A673 (cell line): ENCODE measurements around the gene SPATA6L. TPM values are rescaled to one million over a fixed set of nuclear protein-coding genes. Genes with fewer than 3 reads are reported as not detected.

Experiments used
- BruUV-seq: library from RNA; stranded (reverse); fragments of 400-500 nt; replicated peaks from 2 replicates; lab custom pipeline; 2021; lab: Mats Ljungman, UMichigan
- CTCF ChIA-PET: fragments of 300-600 bp; sonication (Branson Sonifier 250); formaldehyde crosslinking; loops from one replicate; lab custom pipeline; 2022; ENCODE audit warnings: antibody characterized with exemption; lab: Charles Lee
- POLR2A ChIA-PET: fragments of 300-600 bp; sonication (Branson Sonifier 250); formaldehyde crosslinking; loops from one replicate; lab custom pipeline; 2022; ENCODE audit warnings: antibody characterized with exemption; ENCODE audit not compliant: low non-redundant PET; lab: Charles Lee
- DNase-seq: peaks from one replicate; pipeline ENCODE4 v3.0.0-alpha.2; 2015; ENCODE audit warnings: low spot score
- H3K27ac ChIP-seq: fragments of 200-600 bp; sonication (generic); 2 replicates; pipeline ENCODE4 v1.5.1; 2016; ENCODE audit warnings: mixed run types, low read depth, mild to moderate bottlenecking, mixed read lengths, antibody characterized with exemption, low read length; ENCODE audit not compliant: poor library complexity, severe bottlenecking
- H3K27me3 ChIP-seq: fragments of 200-600 bp; sonication (generic); replicated peaks from 2 replicates; pipeline ENCODE4 v1.6.1; 2017; ENCODE audit warnings: mixed run types, low read depth, mild to moderate bottlenecking, mixed read lengths, antibody characterized with exemption, low read length; ENCODE audit not compliant: insufficient read depth, poor library complexity
- H3K36me3 ChIP-seq: fragments of 200-600 bp; sonication (generic); 2 replicates; pipeline ENCODE4 v1.6.1; 2016; ENCODE audit warnings: mixed run types, mild to moderate bottlenecking, mixed read lengths, antibody characterized with exemption, low read length; ENCODE audit not compliant: insufficient read depth, poor library complexity, severe bottlenecking
- H3K4me1 ChIP-seq: fragments of 200-600 bp; sonication (generic); 2 replicates; pipeline ENCODE4 v1.6.1; 2017; ENCODE audit warnings: mixed run types, mild to moderate bottlenecking, mixed read lengths, antibody characterized with exemption, low read length; ENCODE audit not compliant: insufficient read depth, poor library complexity, severe bottlenecking
- H3K4me3 ChIP-seq: fragments of 200-600 bp; sonication (generic); 2 replicates; pipeline ENCODE4 v1.5.1; 2016; ENCODE audit warnings: low read depth, mixed run types, mild to moderate bottlenecking, mixed read lengths, low read length; ENCODE audit not compliant: poor library complexity, severe bottlenecking
- H3K9me3 ChIP-seq: fragments of 200-600 bp; sonication (generic); 2 replicates; pipeline ENCODE4 v1.6.1; 2016; ENCODE audit warnings: mixed run types, low read depth, mild to moderate bottlenecking, mixed read lengths, antibody characterized with exemption, low read length; ENCODE audit not compliant: poor library complexity, severe bottlenecking
- EZH2 ChIP-seq: fragments of 200-600 bp; sonication (generic); IDR thresholded peaks from 2 replicates; pipeline ENCODE4 v1.6.1; 2017; ENCODE audit warnings: borderline replicate concordance, low read depth, mild to moderate bottlenecking, mixed read lengths, antibody characterized with exemption, low read length; ENCODE audit not compliant: poor library complexity, severe bottlenecking
- intact Hi-C: fragments of 100-400 bp; cut with micrococcal nuclease; formaldehyde crosslinking; loops from one replicate; pipeline ENCODE4 v1.10.0; 2022; ENCODE audit not compliant: unreplicated experiment
- total RNA-seq: library from RNA; stranded (reverse); gene quantifications from 2 replicates; pipeline ENCODE4 v1.2.3, GENCODE V29; 2021
- TF ChIP-seq, protein P1 (sequence below): fragments of 300-800, 200-600 bp; sonication (generic); conservative IDR thresholded peaks from 2 replicates; pipeline ENCODE4 v1.5.1; 2017; ENCODE audit warnings: low read depth, mild to moderate bottlenecking, antibody characterized with exemption, low read length, moderate library complexity, mixed read lengths

The SPATA6L gene
- total RNA-seq, 1 experiment from 2014 or later, result 21.2 TPM

DNA sequence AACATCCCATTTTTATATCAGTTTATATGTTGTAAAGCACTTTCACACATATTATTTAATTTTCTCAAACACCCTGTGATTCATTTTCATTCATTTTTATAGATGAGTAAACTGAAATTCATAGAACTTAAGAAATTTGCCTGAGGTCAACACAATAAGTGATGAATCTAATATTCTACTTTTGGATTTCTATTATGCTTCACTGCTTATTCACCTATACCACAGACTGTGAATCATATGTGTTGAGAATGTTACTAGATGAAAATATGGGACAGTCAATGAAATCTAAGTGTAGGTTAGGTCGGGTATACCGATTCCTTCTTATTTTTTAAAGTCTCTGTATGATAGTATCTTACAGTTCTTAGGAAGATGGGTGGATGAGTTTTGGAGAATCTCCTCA is 37.8 kb upstream of the SPATA6L start:
- H3K27ac ChIP-seq, result no peak overlapping the region
- intact Hi-C loops, result no loop called here
- DNase-seq, result no peak
- H3K4me1 ChIP-seq, result peaks cover 22% of the 10 kb centered on the region
- POLR2A ChIA-PET, result no interaction called here
- H3K9me3 ChIP-seq, result no peaks in the 10 kb centered on the region
- TF ChIP-seq EZH2, result no peak
- TF ChIP-seq, protein P1, sequence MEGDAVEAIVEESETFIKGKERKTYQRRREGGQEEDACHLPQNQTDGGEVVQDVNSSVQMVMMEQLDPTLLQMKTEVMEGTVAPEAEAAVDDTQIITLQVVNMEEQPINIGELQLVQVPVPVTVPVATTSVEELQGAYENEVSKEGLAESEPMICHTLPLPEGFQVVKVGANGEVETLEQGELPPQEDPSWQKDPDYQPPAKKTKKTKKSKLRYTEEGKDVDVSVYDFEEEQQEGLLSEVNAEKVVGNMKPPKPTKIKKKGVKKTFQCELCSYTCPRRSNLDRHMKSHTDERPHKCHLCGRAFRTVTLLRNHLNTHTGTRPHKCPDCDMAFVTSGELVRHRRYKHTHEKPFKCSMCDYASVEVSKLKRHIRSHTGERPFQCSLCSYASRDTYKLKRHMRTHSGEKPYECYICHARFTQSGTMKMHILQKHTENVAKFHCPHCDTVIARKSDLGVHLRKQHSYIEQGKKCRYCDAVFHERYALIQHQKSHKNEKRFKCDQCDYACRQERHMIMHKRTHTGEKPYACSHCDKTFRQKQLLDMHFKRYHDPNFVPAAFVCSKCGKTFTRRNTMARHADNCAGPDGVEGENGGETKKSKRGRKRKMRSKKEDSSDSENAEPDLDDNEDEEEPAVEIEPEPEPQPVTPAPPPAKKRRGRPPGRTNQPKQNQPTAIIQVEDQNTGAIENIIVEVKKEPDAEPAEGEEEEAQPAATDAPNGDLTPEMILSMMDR, result no peak
- H3K36me3 ChIP-seq, result peaks cover 77% of the 10 kb centered on the region
- BruUV-seq, result no TSS peak
- CTCF ChIA-PET, result no interaction called here
- H3K4me3 ChIP-seq, result no peak overlapping the region
- H3K27me3 ChIP-seq, result no peaks in the 10 kb centered on the region

DNA sequence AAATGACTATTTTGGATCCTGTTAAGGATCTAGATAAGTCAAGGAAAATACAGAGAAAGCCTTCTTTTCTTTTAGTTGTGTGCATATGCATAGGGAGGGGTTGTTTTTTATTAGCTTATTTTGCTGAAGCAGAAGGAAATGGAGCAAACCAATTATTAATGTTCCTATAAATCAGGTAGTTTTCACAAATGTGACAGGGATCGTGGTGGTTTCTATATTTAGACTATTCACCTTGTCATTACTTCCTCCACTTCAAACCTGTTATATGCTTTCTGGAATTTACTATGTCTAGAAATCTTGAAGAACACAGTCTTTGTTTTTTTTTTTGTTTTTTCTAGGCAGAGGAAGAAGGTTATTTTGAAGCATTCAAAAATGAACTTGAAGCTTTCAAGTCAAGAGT is 35.2 kb upstream of the SPATA6L start:
- intact Hi-C loops, result no loop called here
- TF ChIP-seq EZH2, result no peak
- TF ChIP-seq, protein P1, result no peak
- ChIA-PET CTCF (no interaction called here), POLR2A (no interaction called here)
- H3K36me3 ChIP-seq, result peaks cover 88% of the 10 kb centered on the region
- peaks cover 10% of the 10 kb centered on the region for H3K4me1 ChIP-seq
- no peaks in the 10 kb centered on the region for H3K9me3 ChIP-seq
- no peak overlapping the region for H3K27ac ChIP-seq
- BruUV-seq, result no TSS peak
- no peaks in the 10 kb centered on the region for H3K27me3 ChIP-seq
- no peak for DNase-seq
- no peak overlapping the region for H3K4me3 ChIP-seq

DNA sequence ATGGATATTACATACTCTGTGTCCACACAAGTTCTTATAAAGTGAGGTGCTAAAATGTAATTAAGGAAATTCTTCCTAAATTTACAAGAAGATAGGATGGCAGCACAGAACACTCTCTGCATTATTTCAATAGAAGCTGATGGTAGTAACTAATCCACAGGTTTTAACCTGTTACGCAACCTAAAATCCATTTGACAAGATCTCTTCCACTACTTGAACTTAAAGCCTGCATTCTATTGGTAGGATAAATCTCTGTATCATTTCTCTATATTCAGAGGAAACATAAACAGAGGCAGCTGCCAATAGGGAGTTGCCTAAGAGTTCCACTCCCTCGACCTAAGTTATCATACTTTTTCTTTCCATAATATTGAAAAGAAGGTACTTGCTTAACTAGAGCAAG is 34.7 kb upstream of the SPATA6L start:
- no peak for TF ChIP-seq EZH2
- TF ChIP-seq, protein P1, result no peak
- no TSS peak for BruUV-seq
- ChIA-PET CTCF (no interaction called here), POLR2A (no interaction called here)
- no peaks in the 10 kb centered on the region for H3K9me3 ChIP-seq
- H3K27ac ChIP-seq, result no peak overlapping the region
- H3K36me3 ChIP-seq, result peaks cover 86% of the 10 kb centered on the region
- no peaks in the 10 kb centered on the region for H3K27me3 ChIP-seq
- intact Hi-C loops, result no loop called here
- peaks cover 7% of the 10 kb centered on the region for H3K4me1 ChIP-seq
- DNase-seq, result no peak
- no peak overlapping the region for H3K4me3 ChIP-seq
